Measurements from ENCODE around the gene C12orf75. TPM values are rescaled to one million over a fixed set of nuclear protein-coding genes. Genes with fewer than 3 reads are reported as not detected.
A peak's percentile ranks its signal among the peaks of the same experiment; 100 is the strongest.
"Not testable (repeated sequence)": the region's sequence is repeated elsewhere in the genome, so short reads cannot be mapped to it uniquely, and the experiment has no call there.

The C12orf75 gene
- total RNA-seq, 1 donor from 2014 or later: 40.4 TPM

DNA sequence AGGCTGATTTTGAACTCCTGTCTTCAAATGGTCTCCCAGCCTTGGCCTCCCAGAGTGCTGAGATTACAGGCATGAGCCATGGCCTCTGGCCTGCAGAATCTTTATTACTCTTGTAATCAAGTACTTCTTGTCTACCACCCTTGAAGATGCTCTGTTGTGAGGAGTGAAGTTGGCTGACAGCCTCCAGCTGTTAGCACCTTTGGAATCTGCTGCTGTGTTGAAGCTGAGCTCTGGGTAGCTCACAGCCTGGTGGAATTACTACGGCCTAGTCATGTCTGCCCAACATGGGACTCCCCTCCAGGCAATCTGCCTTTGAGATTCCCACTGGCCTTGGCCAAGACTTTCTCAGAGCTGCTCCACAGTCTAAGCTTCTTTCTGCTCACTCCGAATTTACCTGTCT lies 5.8 kb upstream of the C12orf75 start:
- Mint-ChIP-seq H3K9me3 (no peaks in the 10 kb centered on the region), H3K27me3 (ENCODE audit: low read depth) (no peaks in the 10 kb centered on the region), H3K4me1 (no peaks in the 10 kb centered on the region), H3K4me3 (no peak overlapping the region), H3K27ac (ENCODE audit: unreplicated experiment) (no peak overlapping the region), H3K36me3 (ENCODE audit: low read depth) (no peaks in the 10 kb centered on the region)
- TF ChIP-seq, protein P1, sequence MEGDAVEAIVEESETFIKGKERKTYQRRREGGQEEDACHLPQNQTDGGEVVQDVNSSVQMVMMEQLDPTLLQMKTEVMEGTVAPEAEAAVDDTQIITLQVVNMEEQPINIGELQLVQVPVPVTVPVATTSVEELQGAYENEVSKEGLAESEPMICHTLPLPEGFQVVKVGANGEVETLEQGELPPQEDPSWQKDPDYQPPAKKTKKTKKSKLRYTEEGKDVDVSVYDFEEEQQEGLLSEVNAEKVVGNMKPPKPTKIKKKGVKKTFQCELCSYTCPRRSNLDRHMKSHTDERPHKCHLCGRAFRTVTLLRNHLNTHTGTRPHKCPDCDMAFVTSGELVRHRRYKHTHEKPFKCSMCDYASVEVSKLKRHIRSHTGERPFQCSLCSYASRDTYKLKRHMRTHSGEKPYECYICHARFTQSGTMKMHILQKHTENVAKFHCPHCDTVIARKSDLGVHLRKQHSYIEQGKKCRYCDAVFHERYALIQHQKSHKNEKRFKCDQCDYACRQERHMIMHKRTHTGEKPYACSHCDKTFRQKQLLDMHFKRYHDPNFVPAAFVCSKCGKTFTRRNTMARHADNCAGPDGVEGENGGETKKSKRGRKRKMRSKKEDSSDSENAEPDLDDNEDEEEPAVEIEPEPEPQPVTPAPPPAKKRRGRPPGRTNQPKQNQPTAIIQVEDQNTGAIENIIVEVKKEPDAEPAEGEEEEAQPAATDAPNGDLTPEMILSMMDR (conservative IDR thresholded peaks at IDR 0.05): no peak
- no peak for DNase-seq (ENCODE audit: low read depth, low spot score)

DNA sequence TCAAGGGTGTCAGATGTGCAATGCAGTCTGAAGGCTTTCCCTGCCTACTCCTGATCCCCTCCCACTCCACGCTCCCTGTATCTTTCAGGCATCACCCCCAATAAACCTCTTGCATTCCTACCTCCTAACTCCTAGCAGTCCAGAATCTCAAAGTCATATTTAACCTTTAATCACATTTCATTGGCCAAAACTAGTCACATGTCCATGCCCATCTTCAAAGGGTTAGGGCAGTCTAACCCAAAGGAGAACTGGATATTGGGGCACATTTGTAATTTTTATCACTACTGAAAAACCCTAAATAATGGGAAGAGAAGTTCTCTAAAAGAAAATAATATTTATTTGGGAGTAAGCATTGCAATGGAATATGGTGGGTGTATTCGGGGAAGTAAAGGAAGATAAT lies 5.4 kb upstream of the C12orf75 start:
- Mint-ChIP-seq H3K36me3 (ENCODE audit: low read depth) (no peaks in the 10 kb centered on the region), H3K27me3 (ENCODE audit: low read depth) (no peaks in the 10 kb centered on the region), H3K9me3 (no peaks in the 10 kb centered on the region), H3K27ac (ENCODE audit: unreplicated experiment) (no peak overlapping the region), H3K4me1 (peaks cover 3% of the 10 kb centered on the region), H3K4me3 (no peak overlapping the region)
- DNase-seq (ENCODE audit: low read depth, low spot score): no peak
- TF ChIP-seq, protein P1 (conservative IDR thresholded peaks at IDR 0.05): no peak

DNA sequence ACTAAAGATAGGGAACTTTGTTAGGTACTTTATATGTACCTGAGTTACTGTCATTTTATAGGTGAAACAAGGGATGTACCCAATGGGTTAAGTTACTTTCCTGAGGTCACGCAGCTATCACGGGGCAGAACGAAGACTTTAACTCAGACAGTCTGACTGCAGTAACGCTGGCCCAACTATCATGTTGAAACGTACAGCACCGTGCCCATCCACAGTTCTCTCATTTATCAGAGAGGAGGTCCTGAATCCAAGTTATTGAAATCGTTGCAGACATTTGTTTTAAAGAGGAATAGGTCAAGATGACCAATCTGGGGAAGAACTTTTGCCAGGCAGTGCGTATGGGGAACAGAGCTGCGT lies 587 bp upstream of the C12orf75 start:
- Mint-ChIP-seq H3K9me3 (no peaks in the 10 kb centered on the region), H3K4me3 (peak overlapping the region; percentile 80), H3K4me1 (peaks cover 32% of the 10 kb centered on the region), H3K36me3 (ENCODE audit: low read depth) (no peaks in the 10 kb centered on the region), H3K27me3 (ENCODE audit: low read depth) (no peaks in the 10 kb centered on the region), H3K27ac (ENCODE audit: unreplicated experiment) (no peak overlapping the region)
- no peak for DNase-seq (ENCODE audit: low read depth, low spot score)
- TF ChIP-seq, protein P1 (conservative IDR thresholded peaks at IDR 0.05): no peak

DNA sequence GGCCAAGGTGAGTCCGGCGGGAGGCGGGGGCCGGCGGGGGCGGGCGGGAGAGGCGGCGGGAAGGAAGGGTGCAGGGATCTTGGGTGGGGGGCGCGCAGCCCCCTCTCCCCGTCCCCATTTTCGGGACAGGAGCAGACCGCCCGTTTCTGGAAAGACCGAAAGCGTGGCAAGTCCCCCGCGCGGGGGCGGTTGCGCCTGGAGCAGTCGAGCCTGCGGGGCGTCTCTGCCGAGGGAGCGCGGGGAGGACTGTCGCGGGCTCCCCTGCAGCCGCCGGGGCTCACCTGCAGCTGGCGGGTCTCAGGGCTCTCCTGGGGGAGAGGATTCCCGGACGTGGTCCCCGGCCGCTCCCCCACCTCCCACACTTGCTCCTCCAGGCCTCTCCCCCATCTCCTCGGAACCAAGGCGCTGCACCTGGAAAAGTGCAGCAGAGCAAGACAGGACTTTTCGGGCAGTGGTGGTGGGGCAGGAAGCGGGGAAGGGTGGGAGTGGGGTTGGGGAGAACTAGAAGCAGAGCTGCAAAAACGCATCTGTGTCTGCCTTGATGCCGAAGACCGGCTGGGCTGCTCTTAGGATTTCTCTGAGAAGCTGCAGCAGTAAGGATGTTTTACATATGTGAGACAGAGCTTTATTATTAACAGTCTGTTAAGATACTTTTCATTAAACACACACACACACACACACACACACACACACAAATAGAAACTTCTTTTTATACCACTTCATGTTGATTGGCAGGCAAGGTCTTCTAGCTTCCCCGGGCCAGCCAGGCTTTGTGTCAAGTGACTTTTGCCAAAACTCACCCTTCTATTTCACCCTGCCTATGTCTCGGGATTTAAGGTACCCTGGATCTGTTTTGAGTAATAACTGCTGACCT lies 677 bp downstream of the C12orf75 start:
- Mint-ChIP-seq H3K4me3 (peak overlapping the region; percentile 83), H3K9me3 (no peaks in the 10 kb centered on the region), H3K36me3 (ENCODE audit: low read depth) (no peaks in the 10 kb centered on the region), H3K27ac (ENCODE audit: unreplicated experiment) (no peak overlapping the region), H3K4me1 (peaks cover 44% of the 10 kb centered on the region), H3K27me3 (ENCODE audit: low read depth) (no peaks in the 10 kb centered on the region)
- DNase-seq (ENCODE audit: low read depth, low spot score): peak; percentile 28
- TF ChIP-seq, protein P1 (conservative IDR thresholded peaks at IDR 0.05): no peak

DNA sequence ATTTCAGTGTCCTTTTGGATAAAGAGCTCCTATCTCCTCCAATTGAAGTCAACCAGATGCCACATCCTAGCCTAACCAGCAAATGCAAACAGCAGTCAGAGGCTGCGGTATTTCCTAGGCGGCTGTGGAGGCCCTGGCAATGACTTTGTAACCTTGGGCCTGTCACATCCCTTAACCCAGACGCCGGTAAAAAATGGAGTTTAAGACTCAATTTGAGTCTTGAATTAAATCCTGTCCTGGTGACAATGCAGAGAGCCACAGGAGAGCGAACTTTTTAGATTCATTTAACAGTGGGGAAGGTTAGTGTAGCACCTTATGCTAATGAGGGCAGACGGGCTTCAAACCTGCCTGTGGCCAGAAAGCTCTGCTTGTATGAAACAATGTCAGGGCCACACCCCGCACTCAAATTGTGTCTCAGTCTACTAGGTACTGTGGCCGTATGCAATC lies 1.3 kb downstream of the C12orf75 start:
- H3K27me3 Mint-ChIP-seq (ENCODE audit: low read depth): no peaks in the 10 kb centered on the region
- H3K27ac Mint-ChIP-seq (ENCODE audit: unreplicated experiment): no peak overlapping the region

DNA sequence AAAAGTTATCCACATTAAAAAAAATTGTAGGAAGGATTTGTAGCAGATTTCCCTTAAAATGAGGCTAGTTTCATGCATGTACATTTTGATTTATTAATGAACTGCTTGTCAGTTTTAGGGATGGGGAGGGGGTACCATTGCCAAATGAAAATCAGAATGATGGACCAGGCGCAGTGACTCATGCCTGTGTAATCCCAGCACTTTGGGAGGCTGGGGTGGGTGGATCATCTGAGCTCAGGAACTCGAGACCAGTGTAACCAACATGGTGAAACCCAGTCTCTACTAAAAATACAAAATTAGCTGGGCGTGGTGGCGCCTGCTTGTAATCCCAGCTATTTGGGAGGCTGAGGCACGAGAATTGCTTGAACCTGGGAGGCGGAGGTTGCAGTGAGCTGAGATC lies 1.8 kb downstream of the C12orf75 start:
- H3K27me3 Mint-ChIP-seq (ENCODE audit: low read depth); H3K27ac Mint-ChIP-seq (ENCODE audit: unreplicated experiment); H3K36me3 Mint-ChIP-seq (ENCODE audit: low read depth); H3K9me3 Mint-ChIP-seq; DNase-seq (ENCODE audit: low read depth, low spot score): not testable (repeated sequence)
- peaks cover 50% of the 10 kb centered on the region for H3K4me1 Mint-ChIP-seq
- peak overlapping the region; percentile 83 for H3K4me3 Mint-ChIP-seq

More for the DNA sequence above, 1.3 kb downstream of the C12orf75 start:
- H3K4me3 Mint-ChIP-seq: peak overlapping the region; percentile 83
- TF ChIP-seq, protein P1 (conservative IDR thresholded peaks at IDR 0.05): no peak
- peaks cover 48% of the 10 kb centered on the region for H3K4me1 Mint-ChIP-seq
- peaks cover 2% of the 10 kb centered on the region for H3K36me3 Mint-ChIP-seq (ENCODE audit: low read depth)
- no peaks in the 10 kb centered on the region for H3K9me3 Mint-ChIP-seq
- DNase-seq (ENCODE audit: low read depth, low spot score): no peak

All from neural crest cell (in vitro differentiated cells).